A673 (cell line): ENCODE measurements around the gene DNAAF6.
"Not testable (repeated sequence)": the region's sequence is repeated elsewhere in the genome, so short reads cannot be mapped to it uniquely, and the experiment has no call there.

Experiments
- CTCF ChIP-seq: fragments of 300-800, 200-600 bp; sonication (generic); conservative IDR thresholded peaks from 2 replicates; pipeline ENCODE4 v1.5.1; 2017; ENCODE audit warnings: low read depth, mild to moderate bottlenecking, antibody characterized with exemption, low read length, moderate library complexity, mixed read lengths
- EZH2 ChIP-seq: fragments of 200-600 bp; sonication (generic); IDR thresholded peaks from 2 replicates; pipeline ENCODE4 v1.6.1; 2017; ENCODE audit warnings: borderline replicate concordance, low read depth, mild to moderate bottlenecking, mixed read lengths, antibody characterized with exemption, low read length; ENCODE audit not compliant: poor library complexity, severe bottlenecking

GRCh38 chrX:107157618-107158017, 48.8 kb upstream of the DNAAF6 start:
- not testable (repeated sequence) for TF ChIP-seq CTCF, EZH2
